ENCODE results near the gene OR2AE1. TPM values are rescaled to one million over a fixed set of nuclear protein-coding genes. Genes with fewer than 3 reads are reported as not detected.

Gene OR2AE1
- total and polyA plus RNA-seq, 2 of the 13 experiments (the other 11 are each of a cell fraction or from before 2014, with no cell fraction given) = not detected

GRCh38 chr7:99831595-99831994, 45.2 kb downstream of the OR2AE1 start (continued):
- no peak for TF ChIP-seq ZNF337 (CRISPR knock-in tag; IDR thresholded peaks at IDR 0.05; ENCODE audit: borderline replicate concordance, low read depth)
- TF ChIP-seq PHF8 (CRISPR knock-in tag; IDR thresholded peaks at IDR 0.05) = no peak
- no peak for TF ChIP-seq SRSF1 (optimal IDR thresholded peaks at IDR 0.05; ENCODE audit: low read depth, low read length)
- no peak for TF ChIP-seq ZXDC (CRISPR knock-in tag; IDR thresholded peaks at IDR 0.05)
- no peak for TF ChIP-seq RXRA (CRISPR knock-in tag; IDR thresholded peaks at IDR 0.05)
- no peak for TF ChIP-seq IRF2 (CRISPR knock-in tag; IDR thresholded peaks at IDR 0.05)
- TF ChIP-seq MED8 (CRISPR knock-in tag; IDR thresholded peaks at IDR 0.05; ENCODE audit: insufficient replicate concordance) = no peak
- TF ChIP-seq MYPOP (CRISPR knock-in tag; IDR thresholded peaks at IDR 0.05) = no peak
- TF ChIP-seq RBAK (CRISPR knock-in tag; IDR thresholded peaks at IDR 0.05) = no peak
- TF ChIP-seq MIER3 (CRISPR knock-in tag; IDR thresholded peaks at IDR 0.05; ENCODE audit: borderline replicate concordance) = 0 out of 2 replicates have a peak, but pooled peaks have one; percentile 44
- no peak for TF ChIP-seq AHR (CRISPR knock-in tag; IDR thresholded peaks at IDR 0.05)
- no peak for TF ChIP-seq NFYC (CRISPR knock-in tag; IDR thresholded peaks at IDR 0.05)
- no peak for TF ChIP-seq FOXA3 (CRISPR knock-in tag; IDR thresholded peaks at IDR 0.05)
- TF ChIP-seq SALL2 (CRISPR knock-in tag; IDR thresholded peaks at IDR 0.05) = no peak
- no peak for TF ChIP-seq SKIL (CRISPR knock-in tag; IDR thresholded peaks at IDR 0.05; ENCODE audit: borderline replicate concordance)
- TF ChIP-seq HNF4A (CRISPR knock-in tag; IDR thresholded peaks at IDR 0.05) = no peak
- no peak for TF ChIP-seq ZBTB38 (CRISPR knock-in tag; IDR thresholded peaks at IDR 0.05)
- TF ChIP-seq ARNTL (CRISPR knock-in tag; IDR thresholded peaks at IDR 0.05) = no peak
- no peak for TF ChIP-seq ZNF615 (CRISPR knock-in tag; IDR thresholded peaks at IDR 0.05; ENCODE audit: borderline replicate concordance)
- TF ChIP-seq WIZ (CRISPR knock-in tag; IDR thresholded peaks at IDR 0.05) = no peak
- no peak for TF ChIP-seq SP4 (CRISPR knock-in tag; IDR thresholded peaks at IDR 0.05)
- no peak for TF ChIP-seq DRAP1 (CRISPR knock-in tag; IDR thresholded peaks at IDR 0.05)
- TF ChIP-seq RARG (CRISPR knock-in tag; IDR thresholded peaks at IDR 0.05; ENCODE audit: low read depth) = no peak
- TF ChIP-seq BORCS8-MEF2B (CRISPR knock-in tag; IDR thresholded peaks at IDR 0.05) = no peak
- TF ChIP-seq SYNCRIP (IDR thresholded peaks at IDR 0.05; ENCODE audit: insufficient read depth, low read depth, low read length) = no peak
- TF ChIP-seq SALL1 (CRISPR knock-in tag; IDR thresholded peaks at IDR 0.05) = no peak
- no peak for TF ChIP-seq ZNF329 (CRISPR knock-in tag; IDR thresholded peaks at IDR 0.05; ENCODE audit: low read depth)
- no peak for TF ChIP-seq MTA1 (CRISPR knock-in tag; IDR thresholded peaks at IDR 0.05; ENCODE audit: borderline replicate concordance)
